Measurements from ENCODE around the gene LIPE. TPM values are rescaled to one million over a fixed set of nuclear protein-coding genes. Genes with fewer than 3 reads are reported as not detected.

Gene LIPE
- total RNA-seq, 4 donors from 2014 or later, result 491 to 3,641 (median 1,025) TPM

GRCh38 chr19:42443944-42444398 is 16.8 kb upstream of the LIPE start:
- DNase-seq (ENCODE audit: low spot score) (no peak), ATAC-seq (ENCODE audit: low FRiP score) (no peak)
- TF ChIP-seq CTCF (IDR thresholded peaks at IDR 0.05), result no peak

- ATAC-seq (ENCODE audit: low FRiP score) (no peak), DNase-seq (ENCODE audit: low spot score) (no peak)
- TF ChIP-seq CTCF (IDR thresholded peaks at IDR 0.05), result no peak
Measured at GRCh38 chr19:42442833-42443232, 15.6 kb upstream of the LIPE start, which contains the start of gene CXCL17. Gene CXCL17, minus strand, starts transcription at chr19:42442946. Its CDS starts 114 bp downstream, at chr19:42442832.

- ATAC-seq (ENCODE audit: low FRiP score), result no peak
- no peak for DNase-seq (ENCODE audit: low spot score)
- no peak for TF ChIP-seq CTCF (IDR thresholded peaks at IDR 0.05)
Measured at GRCh38 chr19:42441049-42441445, 13.9 kb upstream of the LIPE start.

- DNase-seq (ENCODE audit: low spot score), result no peak
- no peak for ATAC-seq (ENCODE audit: low FRiP score)
- peak in 2 of 3 donors; percentile 50 to 59 for TF ChIP-seq CTCF (IDR thresholded peaks at IDR 0.05)
Measured at GRCh38 chr19:42440357-42441048, 13.3 kb upstream of the LIPE start.

- DNase-seq (ENCODE audit: low spot score) (no peak), ATAC-seq (ENCODE audit: low FRiP score) (no peak)
- no peak for TF ChIP-seq CTCF (IDR thresholded peaks at IDR 0.05)
Measured at GRCh38 chr19:42436006-42436405, 8.8 kb upstream of the LIPE start.

GRCh38 chr19:42435316-42435715 is 8.1 kb upstream of the LIPE start:
- no peak for TF ChIP-seq CTCF (IDR thresholded peaks at IDR 0.05)
- ATAC-seq (ENCODE audit: low FRiP score) (no peak), DNase-seq (ENCODE audit: low spot score) (no peak)
